LoVo (cell line): ENCODE results near the gene UNC5A.
A peak's percentile ranks its signal among the peaks of the same experiment; 100 is the strongest.
"Not testable (repeated sequence)": the region's sequence is repeated elsewhere in the genome, so short reads cannot be mapped to it uniquely, and the experiment has no call there.

ENCODE experiments used
- DNase-seq: peaks from one replicate; pipeline ENCODE4 v3.0.0-alpha.2; 2016; ENCODE audit warnings: low spot score

Gene UNC5A

GRCh38 chr5:176864755-176865154 lies 54.4 kb downstream of the UNC5A start:
- DNase-seq: no peak

- DNase-seq: no peak
Measured at GRCh38 chr5:176865964-176866363, 55.6 kb downstream of the UNC5A start.

- no peak for DNase-seq
Measured at GRCh38 chr5:176866707-176867310, 56.5 kb downstream of the UNC5A start.

- no peak for DNase-seq
Measured at GRCh38 chr5:176868126-176868525, 57.8 kb downstream of the UNC5A start.

GRCh38 chr5:176868731-176869130 lies 58.4 kb downstream of the UNC5A start:
- DNase-seq: no peak

GRCh38 chr5:176869501-176870109 lies 59.2 kb downstream of the UNC5A start:
- DNase-seq: no peak

- peak; percentile 8 for DNase-seq
Measured at GRCh38 chr5:176870110-176870591, 59.8 kb downstream of the UNC5A start.

- DNase-seq: not testable (repeated sequence)
Measured at GRCh38 chr5:176870644-176871043, 60.3 kb downstream of the UNC5A start.

GRCh38 chr5:176872586-176872985 lies 62.2 kb downstream of the UNC5A start:
- DNase-seq: not testable (repeated sequence)

- DNase-seq: not testable (repeated sequence)
Measured at GRCh38 chr5:176873011-176873410, 62.7 kb downstream of the UNC5A start.

GRCh38 chr5:176873541-176874172 lies 63.3 kb downstream of the UNC5A start:
- DNase-seq: no peak

GRCh38 chr5:176874198-176874780 lies 63.9 kb downstream of the UNC5A start:
- no peak for DNase-seq

- no peak for DNase-seq
Measured at GRCh38 chr5:176875014-176875550, 64.7 kb downstream of the UNC5A start.

- DNase-seq: no peak
Measured at GRCh38 chr5:176875783-176876505, 65.6 kb downstream of the UNC5A start.

GRCh38 chr5:176876506-176877431 lies 66.4 kb downstream of the UNC5A start:
- no peak for DNase-seq

- no peak for DNase-seq
Measured at GRCh38 chr5:176877793-176878331, 67.5 kb downstream of the UNC5A start.

- no peak for DNase-seq
Measured at GRCh38 chr5:176878463-176878862, 68.1 kb downstream of the UNC5A start.

- DNase-seq: no peak
Measured at GRCh38 chr5:176878906-176879662, 68.7 kb downstream of the UNC5A start.

GRCh38 chr5:176879663-176880361 lies 69.5 kb downstream of the UNC5A start:
- no peak for DNase-seq
